ENCODE data around the gene LTBR.
A peak's percentile ranks its signal among the peaks of the same experiment; 100 is the strongest.

DNA sequence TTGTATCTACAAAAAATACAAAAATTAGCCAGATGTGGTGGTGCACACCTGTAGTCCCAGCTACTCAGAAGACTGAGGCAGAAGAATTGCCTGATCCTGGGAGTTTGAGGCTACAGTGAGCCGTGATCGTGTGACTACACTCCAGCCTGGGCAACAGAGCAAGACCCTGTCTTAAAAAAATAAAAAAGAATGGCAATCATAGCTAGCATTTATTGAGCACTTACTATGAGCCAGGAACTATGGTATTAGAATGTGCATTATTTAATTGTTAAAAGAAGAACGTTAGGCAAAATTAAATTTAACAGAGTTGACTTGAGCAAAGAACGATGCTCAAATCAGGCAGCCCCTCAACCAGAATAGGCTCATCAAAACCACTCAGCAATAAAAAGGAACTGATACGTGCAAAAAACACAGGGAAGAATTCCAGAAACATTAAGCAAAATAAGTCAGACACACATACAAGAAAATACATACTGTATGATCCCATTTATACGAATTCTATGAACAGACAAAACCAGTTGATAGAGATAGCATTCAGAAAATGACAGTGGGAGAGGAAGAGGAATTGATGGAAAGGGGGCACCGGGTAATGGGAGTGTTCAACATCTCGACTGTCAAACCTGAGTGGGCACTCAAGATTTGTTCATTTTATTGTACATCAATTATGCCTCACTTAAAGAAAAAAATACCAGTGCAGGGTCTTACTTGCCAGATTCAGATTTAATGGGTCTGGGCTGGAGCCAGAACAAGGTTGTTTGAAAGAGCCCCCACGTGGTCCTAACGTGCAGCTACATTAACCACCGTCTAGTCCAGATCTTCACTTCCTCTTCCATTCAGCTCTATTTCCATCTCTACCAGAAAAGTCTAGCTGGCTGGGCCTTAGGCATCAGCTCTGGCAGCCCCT is 16.6 kb upstream of the LTBR start:
- peak in 1 of 2 donors; percentile 36 for TF ChIP-seq CTCF (conservative IDR thresholded peaks at IDR 0.05 in 1 of 2, IDR thresholded peaks at IDR 0.05 in 1 of 2; ENCODE audit: low read depth in 1 of 2, low read length in 2 of 2)
- TF ChIP-seq EZH2 (IDR thresholded peaks at IDR 0.05; ENCODE audit: low read length, missing control alignments) = no peak

Measured in fibroblast of lung (primary cell).